HepG2 (cell line): ENCODE data around the gene MC1R. TPM values are rescaled to one million over a fixed set of nuclear protein-coding genes. Genes with fewer than 3 reads are reported as not detected.

Experiments
- AKAP8 ChIP-seq: sonication (generic); formaldehyde crosslinking; IDR thresholded peaks from 2 replicates; pipeline ENCODE4 v1.5.1; 2020; ENCODE audit warnings: mild to moderate bottlenecking, missing genetic modification reagents
- ARNT ChIP-seq: fragments of 450-650 bp; IDR thresholded peaks from 2 replicates; pipeline ENCODE4 v1.6.1; 2017
- BRCA1 ChIP-seq: sonication (generic); formaldehyde crosslinking; IDR thresholded peaks from 2 replicates; pipeline ENCODE4 v1.4.0; 2020; ENCODE audit warnings: missing genetic modification reagents
- CEBPG ChIP-seq: IDR thresholded peaks from 2 replicates; pipeline ENCODE4 v1.6.1; 2016
- CHCHD3 ChIP-seq: sonication (generic); formaldehyde crosslinking; IDR thresholded peaks from 2 replicates; pipeline ENCODE4 v1.8.0; 2022; ENCODE audit warnings: mild to moderate bottlenecking, missing genetic modification reagents, moderate library complexity
- HOXA3 ChIP-seq: sonication (generic); formaldehyde crosslinking; IDR thresholded peaks from 2 replicates; pipeline ENCODE4 v1.5.0; 2020; ENCODE audit warnings: missing genetic modification reagents
- HOXA9 ChIP-seq: sonication (generic); formaldehyde crosslinking; IDR thresholded peaks from 2 replicates; pipeline ENCODE4 v1.8.1; 2022; ENCODE audit warnings: missing genetic modification reagents, mild to moderate bottlenecking, moderate library complexity, borderline replicate concordance
- KAT2B ChIP-seq: fragments of 150-350 bp; IDR thresholded peaks from 2 replicates; pipeline ENCODE4 v1.6.1; 2014; ENCODE audit warnings: low read depth, low read length, borderline replicate concordance
- KLF6 ChIP-seq: IDR thresholded peaks from 2 replicates; pipeline ENCODE4 v1.8.0; 2016; ENCODE audit warnings: missing biosample characterization, missing genetic modification reagents
- MED1 ChIP-seq: sonication (generic); formaldehyde crosslinking; IDR thresholded peaks from 2 replicates; pipeline ENCODE4 v1.4.0; 2020; ENCODE audit warnings: missing genetic modification reagents
- MED8 ChIP-seq: sonication (generic); formaldehyde crosslinking; IDR thresholded peaks from 2 replicates; pipeline ENCODE4 v1.8.1; 2023; ENCODE audit warnings: mild to moderate bottlenecking, missing genetic modification reagents; ENCODE audit not compliant: insufficient replicate concordance
- NFKBIZ ChIP-seq: IDR thresholded peaks from 2 replicates; pipeline ENCODE4 v1.6.1; 2018; ENCODE audit warnings: missing genetic modification reagents, missing compliant biosample characterization
- NFRKB ChIP-seq: fragments of 450-650 bp; IDR thresholded peaks from 2 replicates; pipeline ENCODE4 v1.6.1; 2017
- POLR2A ChIP-seq, 2 experiments: IDR thresholded peaks; 2 replicates each; pipeline ENCODE4 v1.6.1; 2011; ENCODE audit warnings: low read depth in 2 of 2, low read length in 2 of 2, mild to moderate bottlenecking in 1 of 2, moderate library complexity in 1 of 2; ENCODE audit not compliant: insufficient read depth in 1 of 2
- PPARG ChIP-seq: conservative IDR thresholded peaks from 2 replicates; pipeline ENCODE4 v1.6.1; 2016; ENCODE audit warnings: missing biosample characterization, missing genetic modification reagents
- SOX13 ChIP-seq, 3 experiments: fragments of 450-650 bp in 1 of 3; sonication (generic) in 1 of 3; formaldehyde crosslinking in 1 of 3; IDR thresholded peaks in 2 of 3; conservative IDR thresholded peaks in 1 of 3; 2 replicates each; pipeline versions ENCODE4 v1.5.0 to v1.6.1; 2016 to 2020; ENCODE audit warnings: antibody characterized with exemption in 1 of 3, mild to moderate bottlenecking in 1 of 3, missing compliant biosample characterization in 1 of 3, missing genetic modification reagents in 1 of 3, moderate library complexity in 1 of 3
- ZBTB38 ChIP-seq: sonication (generic); formaldehyde crosslinking; IDR thresholded peaks from 2 replicates; pipeline ENCODE4 v1.5.1; 2020; ENCODE audit warnings: mild to moderate bottlenecking, missing genetic modification reagents
- ZBTB7B ChIP-seq: sonication (generic); formaldehyde crosslinking; IDR thresholded peaks from 2 replicates; pipeline ENCODE4 v1.4.0; 2020; ENCODE audit warnings: missing genetic modification reagents
- ZFAT ChIP-seq: sonication (generic); formaldehyde crosslinking; conservative IDR thresholded peaks from 2 replicates; pipeline ENCODE4 v1.8.1; 2023; ENCODE audit warnings: missing genetic modification reagents, inconsistent platforms
- ZFP41 ChIP-seq: sonication (generic); formaldehyde crosslinking; IDR thresholded peaks from 2 replicates; pipeline ENCODE4 v1.4.0; 2020; ENCODE audit warnings: mild to moderate bottlenecking, missing genetic modification reagents, borderline replicate concordance
- ZNF17 ChIP-seq: sonication (generic); formaldehyde crosslinking; IDR thresholded peaks from 2 replicates; pipeline ENCODE4 v1.5.0; 2020; ENCODE audit warnings: mild to moderate bottlenecking, missing genetic modification reagents
- ZNF530 ChIP-seq: sonication (generic); formaldehyde crosslinking; IDR thresholded peaks from 2 replicates; pipeline ENCODE4 v1.5.0; 2020; ENCODE audit warnings: low read depth, mild to moderate bottlenecking, missing genetic modification reagents
- ZNF569 ChIP-seq: sonication (generic); formaldehyde crosslinking; IDR thresholded peaks from 2 replicates; pipeline ENCODE4 v1.5.0; 2020; ENCODE audit warnings: mild to moderate bottlenecking, missing genetic modification reagents, moderate library complexity, borderline replicate concordance
- ZNF570 ChIP-seq: sonication (generic); formaldehyde crosslinking; IDR thresholded peaks from 2 replicates; pipeline ENCODE4 v1.4.0; 2020; ENCODE audit warnings: mild to moderate bottlenecking, missing genetic modification reagents, borderline replicate concordance
- ZNF672 ChIP-seq: sonication (generic); formaldehyde crosslinking; IDR thresholded peaks from 2 replicates; pipeline ENCODE4 v1.8.1; 2022; ENCODE audit warnings: missing genetic modification reagents
- ZNF773 ChIP-seq: sonication (generic); formaldehyde crosslinking; IDR thresholded peaks from 2 replicates; pipeline ENCODE4 v1.4.0; 2020; ENCODE audit warnings: missing genetic modification reagents, borderline replicate concordance
- ZSCAN25 ChIP-seq: sonication (generic); formaldehyde crosslinking; IDR thresholded peaks from 2 replicates; pipeline ENCODE4 v1.8.0; 2022; ENCODE audit warnings: mild to moderate bottlenecking, missing genetic modification reagents
- polyA plus RNA-seq, 8 experiments: library from polyadenylated mRNA; depleted of rRNA in 3 of 8; stranded (reverse) in 7 of 8; unstranded in 1 of 8; fragments of >200 nt; fragmentation: Illumina TruSeq in 4 of 8; extraction: Trizol in 4 of 8; gene quantifications; 2 replicates each; pipeline versions ENCODE4 v1.2.1 to v1.2.3, GENCODE V29; 2011 to 2016; ENCODE audit warnings: low read depth in 4 of 8, missing spikeins in 1 of 8, mixed read lengths in 1 of 8; ENCODE audit not compliant: insufficient read depth in 1 of 8
- total RNA-seq, 5 experiments: library from RNA; depleted of rRNA; stranded (reverse); fragments of >200 nt; fragmentation: Illumina TruSeq; extraction: Trizol; gene quantifications; 2 replicates each; pipeline ENCODE4 v1.2.3, GENCODE V29; 2016; ENCODE audit warnings: low read depth in 1 of 5
- TF ChIP-seq, protein P1 (sequence below): sonication (generic); formaldehyde crosslinking; IDR thresholded peaks from 2 replicates; pipeline ENCODE4 v1.5.1; 2020; ENCODE audit warnings: missing genetic modification reagents, mild to moderate bottlenecking, borderline replicate concordance
- TF ChIP-seq, protein P2 (sequence below): sonication (generic); formaldehyde crosslinking; IDR thresholded peaks from 2 replicates; pipeline ENCODE4 v1.5.0; 2020; ENCODE audit warnings: missing genetic modification reagents, mild to moderate bottlenecking, borderline replicate concordance

MC1R gene
- total and polyA plus RNA-seq, 2 of the 13 experiments (the other 11 are each of a cell fraction or from before 2014, with no cell fraction given) = 9.1 to 14.8 TPM

DNA sequence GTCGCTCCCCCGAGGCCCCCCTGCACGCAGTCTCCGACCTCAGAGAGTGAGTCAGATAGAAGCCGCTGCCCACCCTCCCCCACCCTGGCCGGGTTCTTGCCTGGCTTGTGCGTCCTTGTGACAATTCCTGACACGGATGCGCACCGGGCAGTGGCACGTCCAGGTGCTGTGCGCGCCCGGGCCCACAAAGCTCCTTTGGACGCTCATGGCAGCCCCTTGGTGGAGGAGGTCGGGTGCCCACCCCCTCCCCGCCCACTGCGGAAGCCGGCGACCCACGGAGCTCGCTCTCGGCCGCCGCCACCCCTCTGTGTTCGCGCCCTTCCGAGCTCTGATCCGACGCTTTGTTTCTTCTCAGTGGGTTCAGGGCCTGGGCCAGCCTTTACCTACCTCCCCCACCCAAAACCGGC lies 3.8 kb downstream of the MC1R start (continued):
- TF ChIP-seq, protein P1, sequence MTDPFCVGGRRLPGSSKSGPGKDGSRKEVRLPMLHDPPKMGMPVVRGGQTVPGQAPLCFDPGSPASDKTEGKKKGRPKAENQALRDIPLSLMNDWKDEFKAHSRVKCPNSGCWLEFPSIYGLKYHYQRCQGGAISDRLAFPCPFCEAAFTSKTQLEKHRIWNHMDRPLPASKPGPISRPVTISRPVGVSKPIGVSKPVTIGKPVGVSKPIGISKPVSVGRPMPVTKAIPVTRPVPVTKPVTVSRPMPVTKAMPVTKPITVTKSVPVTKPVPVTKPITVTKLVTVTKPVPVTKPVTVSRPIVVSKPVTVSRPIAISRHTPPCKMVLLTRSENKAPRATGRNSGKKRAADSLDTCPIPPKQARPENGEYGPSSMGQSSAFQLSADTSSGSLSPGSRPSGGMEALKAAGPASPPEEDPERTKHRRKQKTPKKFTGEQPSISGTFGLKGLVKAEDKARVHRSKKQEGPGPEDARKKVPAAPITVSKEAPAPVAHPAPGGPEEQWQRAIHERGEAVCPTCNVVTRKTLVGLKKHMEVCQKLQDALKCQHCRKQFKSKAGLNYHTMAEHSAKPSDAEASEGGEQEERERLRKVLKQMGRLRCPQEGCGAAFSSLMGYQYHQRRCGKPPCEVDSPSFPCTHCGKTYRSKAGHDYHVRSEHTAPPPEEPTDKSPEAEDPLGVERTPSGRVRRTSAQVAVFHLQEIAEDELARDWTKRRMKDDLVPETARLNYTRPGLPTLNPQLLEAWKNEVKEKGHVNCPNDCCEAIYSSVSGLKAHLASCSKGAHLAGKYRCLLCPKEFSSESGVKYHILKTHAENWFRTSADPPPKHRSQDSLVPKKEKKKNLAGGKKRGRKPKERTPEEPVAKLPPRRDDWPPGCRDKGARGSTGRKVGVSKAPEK (CRISPR knock-in tag) = no peak; the same call in 1 of the 2 replicates
- TF ChIP-seq MED8 (no peak), ZSCAN25 (CRISPR knock-in tag) (no peak; the same call in 1 of the 2 replicates), KAT2B (no peak), ZBTB38 (CRISPR knock-in tag) (0 out of 2 replicates have a peak, but pooled peaks have one; percentile 4), NFRKB (no peak), BRCA1 (CRISPR knock-in tag) (0 out of 2 replicates have a peak, but pooled peaks have one; percentile 0), ZNF17 (CRISPR knock-in tag) (0 out of 2 replicates have a peak, but pooled peaks have one; percentile 25), ZFP41 (CRISPR knock-in tag) (no peak), ZNF773 (CRISPR knock-in tag) (peak; percentile 28; the same call in 1 of the 2 replicates), ZBTB7B (0 out of 2 replicates have a peak, but pooled peaks have one; percentile 1), AKAP8 (CRISPR knock-in tag) (peak; percentile 57; the same call in 1 of the 2 replicates), CHCHD3 (CRISPR knock-in tag) (peak; percentile 58; the same call in 1 of the 2 replicates), HOXA3 (CRISPR knock-in tag) (peak; percentile 67), POLR2A (IDR thresholded peaks at IDR 0.05; ENCODE audit: insufficient read depth in 1 of 2, low read depth in 2 of 2, low read length in 2 of 2) (peak in 1 of 2 experiments; percentile 63; a peak in 2 of 4 replicates), ZNF672 (CRISPR knock-in tag) (no peak), NFKBIZ (CRISPR knock-in tag) (no peak; the same call in 1 of the 2 replicates), CEBPG (CRISPR knock-in tag) (no peak), SOX13 (IDR thresholded peaks at IDR 0.05) (no peak), SOX13 (CRISPR knock-in tag; conservative IDR thresholded peaks at IDR 0.05 in 1 of 2, IDR thresholded peaks at IDR 0.05 in 1 of 2) (peak in 1 of 2 experiments; percentile 44; a peak in 1 of 4 replicates), ZNF530 (CRISPR knock-in tag) (no peak), PPARG (no peak), ZFAT (CRISPR knock-in tag) (0 out of 2 replicates have a peak, but pooled peaks have one; percentile 51), MED1 (CRISPR knock-in tag) (0 out of 2 replicates have a peak, but pooled peaks have one; percentile 1), HOXA9 (CRISPR knock-in tag) (no peak), ZNF569 (CRISPR knock-in tag) (no peak), ARNT (no peak), KLF6 (peak; percentile 9; the same call in 1 of the 2 replicates), ZNF570 (no peak)
- TF ChIP-seq, protein P2, sequence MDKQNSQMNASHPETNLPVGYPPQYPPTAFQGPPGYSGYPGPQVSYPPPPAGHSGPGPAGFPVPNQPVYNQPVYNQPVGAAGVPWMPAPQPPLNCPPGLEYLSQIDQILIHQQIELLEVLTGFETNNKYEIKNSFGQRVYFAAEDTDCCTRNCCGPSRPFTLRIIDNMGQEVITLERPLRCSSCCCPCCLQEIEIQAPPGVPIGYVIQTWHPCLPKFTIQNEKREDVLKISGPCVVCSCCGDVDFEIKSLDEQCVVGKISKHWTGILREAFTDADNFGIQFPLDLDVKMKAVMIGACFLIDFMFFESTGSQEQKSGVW (CRISPR knock-in tag) = no peak
